ENCODE data around the gene GDPD5.

The GDPD5 gene

GRCh38 chr11:75473684-75474083, 52.1 kb downstream of the GDPD5 start:
- FAIRE-seq (no peak), DNase-seq (ENCODE audit: low spot score) (no peak)

DNA sequence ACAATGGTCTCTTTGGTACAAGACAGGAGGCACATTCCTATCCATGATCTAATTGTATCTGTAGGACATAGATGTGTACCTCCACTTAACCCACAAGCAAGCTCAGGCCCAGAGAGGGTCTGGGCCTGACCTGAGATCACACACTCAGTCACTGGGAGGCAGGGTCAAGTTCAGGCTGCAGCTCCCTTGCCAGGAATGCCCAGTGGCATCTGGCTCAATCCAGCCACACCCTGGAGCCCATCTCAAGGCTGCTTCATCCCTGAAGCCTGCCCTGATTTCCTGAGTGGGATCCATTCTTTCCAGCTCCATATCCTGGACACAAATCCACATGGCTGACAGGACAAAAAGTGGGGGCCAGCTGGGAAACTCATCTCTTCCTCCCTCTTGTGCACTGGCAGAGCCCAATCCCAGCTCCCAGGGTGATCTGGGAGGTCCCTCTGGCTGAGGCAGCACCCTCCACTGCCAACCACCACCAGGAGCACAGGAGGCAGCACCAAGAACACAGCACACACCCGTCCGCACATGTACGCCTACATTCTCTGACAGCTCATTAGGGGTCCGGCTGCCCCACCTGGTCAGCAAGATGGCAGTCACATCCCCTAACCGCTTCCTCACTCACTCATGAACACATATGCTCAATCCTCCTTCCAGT, 53.5 kb downstream of the GDPD5 start:
- DNase-seq (ENCODE audit: low spot score) (no peak), FAIRE-seq (no peak)

GRCh38 chr11:75471176-75471973, 54.4 kb downstream of the GDPD5 start:
- no peak for FAIRE-seq
- DNase-seq (ENCODE audit: low spot score) = no peak

- no peak for DNase-seq (ENCODE audit: low spot score)
- FAIRE-seq = no peak
Measured at GRCh38 chr11:75470476-75471080, 55.2 kb downstream of the GDPD5 start.

- no peak for FAIRE-seq
- DNase-seq (ENCODE audit: low spot score) = no peak
Measured at GRCh38 chr11:75469785-75470405, 55.8 kb downstream of the GDPD5 start.

GRCh38 chr11:75468534-75469340, 57.0 kb downstream of the GDPD5 start:
- no peak for DNase-seq (ENCODE audit: low spot score)
- FAIRE-seq = no peak

DNA sequence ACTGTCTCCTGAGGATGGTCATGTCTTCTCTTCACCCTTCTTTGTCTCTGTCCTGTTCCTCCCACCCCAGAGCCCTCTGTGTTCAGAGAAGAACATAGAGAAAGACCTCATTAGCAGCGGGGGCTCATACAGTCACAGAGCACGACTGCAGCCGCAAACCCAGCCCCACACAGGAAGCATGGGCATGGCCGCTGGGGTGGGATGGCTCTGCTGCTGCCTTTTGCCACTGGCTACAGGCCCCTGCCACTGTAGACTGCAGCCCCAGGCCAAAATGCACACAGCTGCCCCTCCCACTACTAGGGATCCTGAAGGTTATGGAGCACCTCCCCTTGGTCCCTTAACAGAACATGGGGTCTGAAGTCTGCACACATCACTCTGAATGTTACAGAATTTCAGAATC, 57.9 kb downstream of the GDPD5 start:
- no peak for FAIRE-seq
- DNase-seq (ENCODE audit: low spot score) = no peak

DNA sequence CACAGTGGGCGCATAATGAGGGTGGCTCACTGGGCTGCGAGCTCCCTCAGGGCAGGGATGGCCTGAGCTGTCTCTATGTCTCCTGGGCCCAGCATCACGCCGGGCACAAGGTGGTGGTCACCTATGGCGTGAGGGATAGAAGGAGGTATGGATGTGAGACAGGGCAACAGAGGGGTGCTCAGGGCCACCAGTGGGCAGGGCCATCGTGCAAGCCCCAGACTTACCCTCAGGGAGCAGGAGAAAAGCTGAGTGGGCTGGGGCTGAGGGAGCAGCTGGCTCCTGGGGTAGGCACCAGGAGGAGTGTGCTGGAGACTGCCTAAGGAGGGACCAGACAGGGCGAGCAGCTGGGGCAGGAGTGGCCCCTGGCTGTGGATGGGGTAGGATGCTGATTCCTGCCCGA, 58.4 kb downstream of the GDPD5 start:
- DNase-seq (ENCODE audit: low spot score) (no peak), FAIRE-seq (no peak)

- DNase-seq (ENCODE audit: low spot score) (no peak), FAIRE-seq (no peak)
Measured at GRCh38 chr11:75465701-75466531, 59.8 kb downstream of the GDPD5 start.

DNA sequence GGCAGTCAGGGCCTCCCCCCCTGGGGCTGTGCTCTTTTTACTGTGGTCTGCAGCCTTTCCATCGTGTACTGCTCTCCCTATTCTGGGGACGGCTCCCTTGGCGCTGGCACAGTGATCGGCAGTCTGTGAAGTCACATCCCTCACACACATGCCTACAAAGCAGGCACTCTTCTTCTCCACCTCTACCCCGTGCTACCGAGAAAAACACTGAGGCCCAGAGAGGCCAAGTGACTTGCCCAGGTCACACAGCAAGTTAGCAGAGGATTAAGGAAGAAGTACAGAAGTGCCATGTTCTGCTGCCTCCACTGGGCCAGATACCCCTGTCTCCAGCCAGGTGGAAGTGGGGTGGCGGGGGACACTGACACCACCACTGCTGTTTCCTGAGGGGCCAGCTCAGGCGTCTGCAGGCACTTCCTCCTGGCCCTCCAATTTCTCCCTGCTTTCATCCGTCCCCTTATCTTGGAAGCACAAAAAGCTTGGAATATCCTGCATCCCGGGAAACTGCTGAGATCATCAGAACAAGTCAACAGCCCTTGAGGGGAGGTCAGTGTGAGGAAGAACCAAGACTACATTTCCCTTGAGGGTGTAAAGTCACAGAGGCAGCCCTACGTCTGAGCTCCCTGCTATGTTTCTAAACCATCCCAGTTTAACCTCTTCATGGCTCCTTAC, 62.5 kb downstream of the GDPD5 start:
- DNase-seq (ENCODE audit: low spot score) = no peak
- FAIRE-seq = no peak

DNA sequence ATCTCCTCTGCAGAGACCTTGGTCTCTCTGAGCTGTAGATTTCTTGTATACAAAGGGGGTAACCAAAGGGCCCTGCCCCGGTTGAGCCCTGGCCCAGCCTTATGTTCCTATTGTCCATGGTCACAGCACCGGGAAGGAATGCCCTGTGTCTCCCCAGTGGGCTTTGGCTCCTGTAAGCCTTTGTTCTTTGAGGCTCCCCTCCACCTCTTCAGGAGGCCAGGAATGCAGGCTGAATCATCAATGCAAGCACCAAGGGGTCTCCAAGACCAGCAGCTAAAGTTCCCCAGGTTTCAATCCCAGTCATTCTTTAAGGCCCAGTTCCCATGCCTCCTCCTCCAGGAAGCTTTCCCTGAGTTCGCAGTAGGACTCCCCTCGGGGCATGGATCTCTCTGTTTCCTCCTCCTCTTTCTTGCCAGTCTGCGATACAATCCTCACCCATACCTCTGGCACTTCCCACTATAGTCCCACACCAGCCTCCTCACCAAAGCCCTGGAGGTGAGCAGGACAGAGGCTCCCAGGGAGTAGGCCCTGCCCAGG, 63.6 kb downstream of the GDPD5 start:
- FAIRE-seq (no peak), DNase-seq (ENCODE audit: low spot score) (no peak)

- FAIRE-seq = no peak
- DNase-seq (ENCODE audit: low spot score) = no peak
Measured at GRCh38 chr11:75461151-75461550, 64.6 kb downstream of the GDPD5 start.

- FAIRE-seq = no peak
Measured at GRCh38 chr11:75456596-75457183, 69.1 kb downstream of the GDPD5 start.

DNA sequence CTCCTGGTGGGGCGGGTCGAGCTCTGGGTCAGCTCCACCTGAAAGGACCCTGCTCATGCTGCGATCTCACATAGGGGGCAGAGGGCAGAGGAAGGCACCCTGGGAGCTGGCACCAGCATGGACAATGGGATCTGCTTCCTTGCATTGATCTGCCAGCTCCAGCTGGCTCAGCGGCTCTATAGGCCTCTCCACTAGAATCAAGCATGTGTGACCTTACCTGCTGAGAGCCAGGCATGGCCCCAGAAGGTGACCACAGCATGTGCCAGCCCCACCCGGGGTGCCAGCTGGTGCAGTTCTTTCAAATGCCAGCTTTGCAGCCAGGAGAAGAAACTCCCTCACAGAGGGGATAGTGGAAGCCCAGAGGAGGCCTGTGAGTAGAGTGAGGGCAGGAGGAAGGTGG, 70.8 kb downstream of the GDPD5 start:
- DNase-seq (ENCODE audit: low spot score) (no peak), FAIRE-seq (no peak)

More at GRCh38 chr11:75456596-75457183, 69.1 kb downstream of the GDPD5 start:
- DNase-seq (ENCODE audit: low spot score) = no peak

DNA sequence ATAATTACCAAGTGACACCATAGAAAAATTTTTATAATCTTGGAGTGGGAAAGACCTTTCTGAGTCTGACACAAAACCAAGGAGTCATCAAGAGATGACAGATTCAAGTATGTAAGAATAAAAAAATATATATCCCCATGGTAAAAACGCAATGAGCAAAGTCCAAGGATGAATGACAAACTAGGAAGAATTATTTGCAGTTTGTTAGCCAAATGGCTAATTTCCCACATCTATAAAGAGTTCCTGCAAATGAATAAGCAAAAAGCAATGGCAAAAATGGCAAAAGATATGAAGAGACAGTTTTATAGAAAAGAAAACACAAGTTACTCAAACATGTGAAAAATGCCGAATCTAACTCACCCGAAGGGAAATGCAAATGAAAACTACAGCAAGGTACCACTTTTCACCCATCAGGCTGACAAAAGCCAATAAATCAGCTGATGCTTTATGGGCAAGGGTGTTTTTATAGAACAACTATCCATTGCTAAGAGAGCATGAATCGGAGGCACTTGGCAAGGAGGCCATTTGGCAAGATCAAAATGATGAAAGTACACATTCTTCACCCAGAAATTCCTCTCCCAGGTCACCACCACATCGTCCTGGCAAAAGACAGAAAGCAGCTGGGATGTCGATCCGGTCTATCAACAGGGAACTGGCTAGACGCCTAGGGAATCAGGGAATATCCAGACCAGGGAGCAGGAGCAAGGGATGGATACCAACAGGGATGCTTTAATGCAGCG, 71.7 kb downstream of the GDPD5 start:
- DNase-seq (ENCODE audit: low spot score) (no peak), FAIRE-seq (no peak)

- FAIRE-seq (no peak), DNase-seq (ENCODE audit: low spot score) (no peak)
Measured at GRCh38 chr11:75450826-75451821, 74.6 kb downstream of the GDPD5 start.

GRCh38 chr11:75450236-75450635, 75.5 kb downstream of the GDPD5 start:
- FAIRE-seq (no peak), DNase-seq (ENCODE audit: low spot score) (no peak)
